GM21423 (cell line): ENCODE measurements around the gene SPATA19.
"Not testable (repeated sequence)": the region's sequence is repeated elsewhere in the genome, so short reads cannot be mapped to it uniquely, and the experiment has no call there.

Source experiments
- ATAC-seq: cut with Tn5 transposase; IDR thresholded peaks from one replicate; pipeline ENCODE4 v1.9.1; 2021; ENCODE audit warnings: mild to moderate bottlenecking, moderate library complexity; ENCODE audit not compliant: unreplicated experiment

The SPATA19 gene

GRCh38 chr11:133845413-133845812 is at the start of gene SPATA19:
Gene SPATA19 (minus strand): TSS chr11:133845513. CDS start chr11:133845446, 67 bp downstream.
- ATAC-seq: no peak

GRCh38 chr11:133895061-133895479 is 49.8 kb upstream of the SPATA19 start:
- no peak for ATAC-seq

GRCh38 chr11:133893381-133893780 is 48.1 kb upstream of the SPATA19 start:
- ATAC-seq: no peak

GRCh38 chr11:133892584-133893380 is 47.5 kb upstream of the SPATA19 start:
- ATAC-seq: no peak

GRCh38 chr11:133892126-133892525 is 46.8 kb upstream of the SPATA19 start:
- no peak for ATAC-seq

- no peak for ATAC-seq
Observed at GRCh38 chr11:133889893-133890292, 44.6 kb upstream of the SPATA19 start.

GRCh38 chr11:133889188-133889587 is 43.9 kb upstream of the SPATA19 start:
- ATAC-seq: no peak

GRCh38 chr11:133887692-133888332 is 42.5 kb upstream of the SPATA19 start:
- no peak for ATAC-seq

- no peak for ATAC-seq
Observed at GRCh38 chr11:133886029-133886428, 40.7 kb upstream of the SPATA19 start.

- no peak for ATAC-seq
Observed at GRCh38 chr11:133872160-133872559, 26.8 kb upstream of the SPATA19 start.

GRCh38 chr11:133867456-133867855 is 22.1 kb upstream of the SPATA19 start:
- no peak for ATAC-seq

GRCh38 chr11:133865466-133865865 is 20.2 kb upstream of the SPATA19 start:
- ATAC-seq: no peak

- ATAC-seq: no peak
Observed at GRCh38 chr11:133864756-133865155, 19.4 kb upstream of the SPATA19 start.

- ATAC-seq: no peak
Observed at GRCh38 chr11:133860151-133860550, 14.8 kb upstream of the SPATA19 start.

- ATAC-seq: not testable (repeated sequence)
Observed at GRCh38 chr11:133854330-133854960, 9.1 kb upstream of the SPATA19 start.

GRCh38 chr11:133844217-133844616 is 1.1 kb downstream of the SPATA19 start:
- ATAC-seq: no peak

- no peak for ATAC-seq
Observed at GRCh38 chr11:133843454-133843987, 1.8 kb downstream of the SPATA19 start.

GRCh38 chr11:133842730-133843129 is 2.6 kb downstream of the SPATA19 start:
- ATAC-seq: no peak

- no peak for ATAC-seq
Observed at GRCh38 chr11:133842053-133842452, 3.3 kb downstream of the SPATA19 start.

GRCh38 chr11:133841279-133842043 is 3.9 kb downstream of the SPATA19 start:
- no peak for ATAC-seq

- no peak for ATAC-seq
Observed at GRCh38 chr11:133840479-133840941, 4.8 kb downstream of the SPATA19 start.
